Measurements from ENCODE around the gene CYTH1. TPM values are rescaled to one million over a fixed set of nuclear protein-coding genes. Genes with fewer than 3 reads are reported as not detected.

Gene CYTH1
- total and polyA plus RNA-seq, 10 of the 15 experiments (the other 5 are each of a cell fraction or from before 2014, with no cell fraction given) = 6.6 to 188 (median 145) TPM

DNA sequence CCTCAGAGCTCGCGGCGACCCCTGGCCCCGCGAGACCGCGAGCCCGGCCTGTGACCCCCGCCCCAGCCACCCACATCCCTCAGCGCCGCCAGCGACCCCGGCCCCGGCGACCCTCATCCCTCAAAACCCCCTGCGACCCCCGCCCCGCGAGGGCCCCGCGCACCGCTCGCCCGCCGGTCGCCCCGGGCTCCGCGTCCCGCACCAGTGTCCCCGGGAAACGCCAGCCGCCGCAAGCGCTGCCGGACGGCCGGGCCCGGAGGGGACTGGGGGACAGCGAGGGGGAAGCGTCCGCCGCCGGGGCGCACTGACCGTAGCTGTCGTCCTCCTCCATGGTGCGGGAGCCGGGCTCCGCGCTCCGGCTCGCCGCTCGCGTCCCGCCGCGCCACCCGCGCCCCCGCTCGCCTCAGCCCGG lies at the start of gene CYTH1 (continued):
- no peak for TF ChIP-seq ATF2 (IDR thresholded peaks at IDR 0.05; ENCODE audit: low read length)
- TF ChIP-seq HDGF (IDR thresholded peaks at IDR 0.05) = no peak
- TF ChIP-seq, protein P1, sequence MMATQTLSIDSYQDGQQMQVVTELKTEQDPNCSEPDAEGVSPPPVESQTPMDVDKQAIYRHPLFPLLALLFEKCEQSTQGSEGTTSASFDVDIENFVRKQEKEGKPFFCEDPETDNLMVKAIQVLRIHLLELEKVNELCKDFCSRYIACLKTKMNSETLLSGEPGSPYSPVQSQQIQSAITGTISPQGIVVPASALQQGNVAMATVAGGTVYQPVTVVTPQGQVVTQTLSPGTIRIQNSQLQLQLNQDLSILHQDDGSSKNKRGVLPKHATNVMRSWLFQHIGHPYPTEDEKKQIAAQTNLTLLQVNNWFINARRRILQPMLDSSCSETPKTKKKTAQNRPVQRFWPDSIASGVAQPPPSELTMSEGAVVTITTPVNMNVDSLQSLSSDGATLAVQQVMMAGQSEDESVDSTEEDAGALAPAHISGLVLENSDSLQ (IDR thresholded peaks at IDR 0.05) = no peak
- TF ChIP-seq LARP7 (IDR thresholded peaks at IDR 0.05) = peak; percentile 61
- TF ChIP-seq CTCF (IDR thresholded peaks at IDR 0.05 in 2 of 3, conservative IDR thresholded peaks at IDR 0.05 in 1 of 3; ENCODE audit: control insufficient read depth in 2 of 3, extremely low read depth in 1 of 3, insufficient read depth in 1 of 3, low read depth in 3 of 3, low read length in 3 of 3) = no peak
- TF ChIP-seq, protein P2, sequence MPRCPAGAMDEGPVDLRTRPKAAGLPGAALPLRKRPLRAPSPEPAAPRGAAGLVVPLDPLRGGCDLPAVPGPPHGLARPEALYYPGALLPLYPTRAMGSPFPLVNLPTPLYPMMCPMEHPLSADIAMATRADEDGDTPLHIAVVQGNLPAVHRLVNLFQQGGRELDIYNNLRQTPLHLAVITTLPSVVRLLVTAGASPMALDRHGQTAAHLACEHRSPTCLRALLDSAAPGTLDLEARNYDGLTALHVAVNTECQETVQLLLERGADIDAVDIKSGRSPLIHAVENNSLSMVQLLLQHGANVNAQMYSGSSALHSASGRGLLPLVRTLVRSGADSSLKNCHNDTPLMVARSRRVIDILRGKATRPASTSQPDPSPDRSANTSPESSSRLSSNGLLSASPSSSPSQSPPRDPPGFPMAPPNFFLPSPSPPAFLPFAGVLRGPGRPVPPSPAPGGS (IDR thresholded peaks at IDR 0.05; ENCODE audit: borderline replicate concordance, insufficient read depth, low read depth, low read length, poor library complexity, severe bottlenecking) = no peak
- TF ChIP-seq BACH1 (IDR thresholded peaks at IDR 0.05; ENCODE audit: borderline replicate concordance) = peak; percentile 61; the same call in 1 of the 2 replicates
- TF ChIP-seq REST (IDR thresholded peaks at IDR 0.05; ENCODE audit: low read depth, low read length) = no peak
- no peak for TF ChIP-seq RCOR1 (conservative IDR thresholded peaks at IDR 0.05; ENCODE audit: low read depth, low read length)
- no peak for TF ChIP-seq ZZZ3 (IDR thresholded peaks at IDR 0.05; ENCODE audit: control insufficient read depth, insufficient read length, low read depth)
- no peak for TF ChIP-seq BHLHE40 (IDR thresholded peaks at IDR 0.05; ENCODE audit: borderline replicate concordance in 1 of 2, low read depth in 2 of 2, low read length in 1 of 2)
- no peak for TF ChIP-seq SP1 (IDR thresholded peaks at IDR 0.05; ENCODE audit: low read depth, low read length)
- TF ChIP-seq, protein P3, sequence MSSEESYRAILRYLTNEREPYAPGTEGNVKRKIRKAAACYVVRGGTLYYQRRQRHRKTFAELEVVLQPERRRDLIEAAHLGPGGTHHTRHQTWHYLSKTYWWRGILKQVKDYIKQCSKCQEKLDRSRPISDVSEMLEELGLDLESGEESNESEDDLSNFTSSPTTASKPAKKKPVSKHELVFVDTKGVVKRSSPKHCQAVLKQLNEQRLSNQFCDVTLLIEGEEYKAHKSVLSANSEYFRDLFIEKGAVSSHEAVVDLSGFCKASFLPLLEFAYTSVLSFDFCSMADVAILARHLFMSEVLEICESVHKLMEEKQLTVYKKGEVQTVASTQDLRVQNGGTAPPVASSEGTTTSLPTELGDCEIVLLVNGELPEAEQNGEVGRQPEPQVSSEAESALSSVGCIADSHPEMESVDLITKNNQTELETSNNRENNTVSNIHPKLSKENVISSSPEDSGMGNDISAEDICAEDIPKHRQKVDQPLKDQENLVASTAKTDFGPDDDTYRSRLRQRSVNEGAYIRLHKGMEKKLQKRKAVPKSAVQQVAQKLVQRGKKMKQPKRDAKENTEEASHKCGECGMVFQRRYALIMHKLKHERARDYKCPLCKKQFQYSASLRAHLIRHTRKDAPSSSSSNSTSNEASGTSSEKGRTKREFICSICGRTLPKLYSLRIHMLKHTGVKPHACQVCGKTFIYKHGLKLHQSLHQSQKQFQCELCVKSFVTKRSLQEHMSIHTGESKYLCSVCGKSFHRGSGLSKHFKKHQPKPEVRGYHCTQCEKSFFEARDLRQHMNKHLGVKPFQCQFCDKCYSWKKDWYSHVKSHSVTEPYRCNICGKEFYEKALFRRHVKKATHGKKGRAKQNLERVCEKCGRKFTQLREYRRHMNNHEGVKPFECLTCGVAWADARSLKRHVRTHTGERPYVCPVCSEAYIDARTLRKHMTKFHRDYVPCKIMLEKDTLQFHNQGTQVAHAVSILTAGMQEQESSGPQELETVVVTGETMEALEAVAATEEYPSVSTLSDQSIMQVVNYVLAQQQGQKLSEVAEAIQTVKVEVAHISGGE (CRISPR knock-in tag; IDR thresholded peaks at IDR 0.05) = no peak
- no peak for TF ChIP-seq SREBF1 (IDR thresholded peaks at IDR 0.05; ENCODE audit: low read length)
- TF ChIP-seq MTA2 (IDR thresholded peaks at IDR 0.05; ENCODE audit: low read depth) = no peak

All from GM12878 (cell line).